Measurements from ENCODE around the gene RRP12. TPM values are rescaled to one million over a fixed set of nuclear protein-coding genes. Genes with fewer than 3 reads are reported as not detected.
A peak's percentile ranks its signal among the peaks of the same experiment; 100 is the strongest.

Gene RRP12
- total and polyA plus RNA-seq, 9 of the 15 experiments (the other 6 are each of a cell fraction or from before 2014, with no cell fraction given): 4.6 to 68.2 (median 21.8) TPM

DNA sequence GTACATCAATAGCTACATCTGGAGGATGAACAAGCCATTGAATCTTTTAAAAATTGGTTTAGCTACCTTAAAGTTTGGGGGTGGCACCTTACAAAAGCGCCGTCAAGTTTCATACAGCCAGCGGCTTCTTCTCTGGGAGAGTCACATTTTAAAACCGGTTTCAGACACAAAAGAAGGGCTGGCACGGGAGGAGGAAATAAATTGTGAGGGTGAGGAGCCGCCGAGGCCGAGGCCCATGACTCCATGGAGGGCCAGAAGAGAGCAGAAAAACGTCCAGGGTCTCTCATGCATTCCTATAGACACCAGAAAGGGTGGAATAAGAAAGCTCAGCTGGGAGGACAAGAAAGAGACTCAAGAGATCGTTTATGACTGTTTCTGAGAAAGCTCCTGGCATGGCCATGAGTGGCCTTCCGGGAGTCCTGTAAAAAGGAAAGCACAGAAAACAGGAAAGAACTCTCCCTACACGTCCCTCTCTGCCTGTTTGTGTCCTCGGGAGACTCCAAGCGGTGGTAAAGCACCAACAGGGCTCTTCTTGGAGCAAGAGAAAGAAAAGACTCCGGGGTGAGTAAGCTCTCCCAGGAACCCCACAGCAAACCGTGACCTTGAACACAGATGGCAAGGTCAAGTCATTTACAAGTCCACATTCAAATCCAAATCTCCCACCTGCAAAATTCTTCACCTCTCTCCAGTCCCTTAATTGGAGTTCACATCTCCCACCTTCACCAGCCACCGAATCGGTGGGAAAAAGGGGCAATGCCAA lies 68.4 kb downstream of the RRP12 start (continued):
- TF ChIP-seq ZZZ3 (IDR thresholded peaks at IDR 0.05) (no peak), SIN3A (IDR thresholded peaks at IDR 0.05; ENCODE audit: borderline replicate concordance in 2 of 2, control insufficient read depth in 1 of 2, low read depth in 2 of 2, low read length in 2 of 2) (no peak; a peak in 1 of 4 replicates), RAD21 (CRISPR knock-in tag; conservative IDR thresholded peaks at IDR 0.05 in 1 of 2, IDR thresholded peaks at IDR 0.05 in 1 of 2) (peak; percentile 24 to 60; a peak in 3 of 4 replicates), EP400 (IDR thresholded peaks at IDR 0.05) (peak; percentile 29; the same call in 1 of the 2 replicates), RBM39 (optimal IDR thresholded peaks at IDR 0.05; ENCODE audit: low read depth, low read length) (peak; percentile 10), BMI1 (IDR thresholded peaks at IDR 0.05; ENCODE audit: low read length) (no peak), RFX1 (IDR thresholded peaks at IDR 0.05) (no peak)
- TF ChIP-seq, protein P1, sequence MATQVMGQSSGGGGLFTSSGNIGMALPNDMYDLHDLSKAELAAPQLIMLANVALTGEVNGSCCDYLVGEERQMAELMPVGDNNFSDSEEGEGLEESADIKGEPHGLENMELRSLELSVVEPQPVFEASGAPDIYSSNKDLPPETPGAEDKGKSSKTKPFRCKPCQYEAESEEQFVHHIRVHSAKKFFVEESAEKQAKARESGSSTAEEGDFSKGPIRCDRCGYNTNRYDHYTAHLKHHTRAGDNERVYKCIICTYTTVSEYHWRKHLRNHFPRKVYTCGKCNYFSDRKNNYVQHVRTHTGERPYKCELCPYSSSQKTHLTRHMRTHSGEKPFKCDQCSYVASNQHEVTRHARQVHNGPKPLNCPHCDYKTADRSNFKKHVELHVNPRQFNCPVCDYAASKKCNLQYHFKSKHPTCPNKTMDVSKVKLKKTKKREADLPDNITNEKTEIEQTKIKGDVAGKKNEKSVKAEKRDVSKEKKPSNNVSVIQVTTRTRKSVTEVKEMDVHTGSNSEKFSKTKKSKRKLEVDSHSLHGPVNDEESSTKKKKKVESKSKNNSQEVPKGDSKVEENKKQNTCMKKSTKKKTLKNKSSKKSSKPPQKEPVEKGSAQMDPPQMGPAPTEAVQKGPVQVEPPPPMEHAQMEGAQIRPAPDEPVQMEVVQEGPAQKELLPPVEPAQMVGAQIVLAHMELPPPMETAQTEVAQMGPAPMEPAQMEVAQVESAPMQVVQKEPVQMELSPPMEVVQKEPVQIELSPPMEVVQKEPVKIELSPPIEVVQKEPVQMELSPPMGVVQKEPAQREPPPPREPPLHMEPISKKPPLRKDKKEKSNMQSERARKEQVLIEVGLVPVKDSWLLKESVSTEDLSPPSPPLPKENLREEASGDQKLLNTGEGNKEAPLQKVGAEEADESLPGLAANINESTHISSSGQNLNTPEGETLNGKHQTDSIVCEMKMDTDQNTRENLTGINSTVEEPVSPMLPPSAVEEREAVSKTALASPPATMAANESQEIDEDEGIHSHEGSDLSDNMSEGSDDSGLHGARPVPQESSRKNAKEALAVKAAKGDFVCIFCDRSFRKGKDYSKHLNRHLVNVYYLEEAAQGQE (IDR thresholded peaks at IDR 0.05; ENCODE audit: borderline replicate concordance): peak; percentile 33; the same call in 1 of the 2 replicates
- TF ChIP-seq, protein P1 (CRISPR knock-in tag; IDR thresholded peaks at IDR 0.05; ENCODE audit: low read depth): no peak

All from K562 (cell line).